Neural crest cell (in vitro differentiated cells): ENCODE results near the gene ELFN2. TPM values are rescaled to one million over a fixed set of nuclear protein-coding genes. Genes with fewer than 3 reads are reported as not detected.
"Not testable (repeated sequence)": the region's sequence is repeated elsewhere in the genome, so short reads cannot be mapped to it uniquely, and the experiment has no call there.

Source experiments
- DNase-seq: peaks from one replicate; pipeline ENCODE4 v3.0.0; 2021; ENCODE audit warnings: low read depth, mixed read lengths, low spot score
- H3K27ac Mint-ChIP-seq: one replicate; pipeline ENCODE4 v1.8.0; 2021; ENCODE audit warnings: mild to moderate bottlenecking, mixed read lengths; ENCODE audit not compliant: unreplicated experiment
- H3K27me3 Mint-ChIP-seq: 2 replicates; pipeline ENCODE4 v1.8.0; 2021; ENCODE audit warnings: low read depth, mild to moderate bottlenecking, mixed read lengths
- H3K36me3 Mint-ChIP-seq: 2 replicates; pipeline ENCODE4 v1.8.0; 2021; ENCODE audit warnings: low read depth, mild to moderate bottlenecking, mixed read lengths
- H3K4me1 Mint-ChIP-seq: 2 replicates; pipeline ENCODE4 v1.8.0; 2021; ENCODE audit warnings: mixed read lengths
- H3K4me3 Mint-ChIP-seq: one replicate; pipeline ENCODE4 v1.8.0; 2021; ENCODE audit warnings: mild to moderate bottlenecking, mixed read lengths
- H3K9me3 Mint-ChIP-seq: 2 replicates; pipeline ENCODE4 v1.8.0; 2021; ENCODE audit warnings: mixed read lengths
- total RNA-seq: library from RNA; stranded (reverse); gene quantifications from 2 replicates; pipeline ENCODE4 v1.2.1, GENCODE V29; 2021
- TF ChIP-seq, protein P1 (sequence below): fragments of 200-600 bp; sonication (generic); conservative IDR thresholded peaks from 2 replicates; pipeline ENCODE4 v1.5.0; 2021; ENCODE audit warnings: antibody characterized with exemption, mild to moderate bottlenecking

ELFN2 gene
- total RNA-seq, 1 donor from 2014 or later = 0.09 TPM

DNA sequence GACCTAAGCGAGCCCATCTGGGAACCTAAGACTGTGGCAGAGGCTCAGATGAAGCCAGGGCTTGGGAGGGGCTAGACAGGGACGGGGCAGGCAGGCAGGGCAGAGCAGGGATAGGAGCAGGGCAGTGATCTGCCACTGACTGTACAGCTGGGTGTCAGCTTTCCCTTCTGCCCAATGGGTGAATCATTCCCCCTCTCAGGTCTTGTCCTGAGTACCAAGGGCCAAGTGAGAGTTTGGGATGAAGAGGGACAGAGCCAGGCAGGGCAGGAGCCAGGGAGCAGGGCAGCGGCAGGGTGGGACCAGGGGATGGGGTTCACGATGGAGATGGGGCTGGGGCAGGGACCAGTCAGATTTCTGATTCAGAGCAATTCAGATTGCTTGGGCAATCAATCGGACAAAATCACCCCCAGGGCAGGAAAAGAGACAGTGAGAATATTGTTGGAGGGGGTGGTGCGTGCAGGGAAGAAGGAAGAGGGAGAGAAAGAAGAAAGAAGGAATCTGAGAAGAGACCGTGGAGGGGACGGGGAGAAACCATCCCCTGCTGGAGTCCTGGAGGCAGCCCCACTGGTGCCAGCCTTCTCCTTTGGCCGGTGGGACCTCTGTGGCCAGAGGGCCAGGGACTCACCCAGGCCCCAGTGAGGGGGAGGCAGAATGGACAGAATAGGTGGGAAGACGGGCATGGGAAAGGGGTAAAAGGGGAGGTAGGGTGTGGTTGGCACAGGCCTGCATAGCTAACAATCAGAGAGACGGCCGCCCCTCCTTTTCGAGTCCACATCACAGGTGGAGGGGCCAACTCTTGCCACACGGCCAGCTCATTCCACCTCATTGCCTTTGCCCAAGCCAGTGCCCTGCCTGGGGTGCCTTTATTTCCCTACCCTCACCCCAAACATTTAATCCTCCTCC lies 97.8 kb downstream of the ELFN2 start:
- TF ChIP-seq, protein P1, sequence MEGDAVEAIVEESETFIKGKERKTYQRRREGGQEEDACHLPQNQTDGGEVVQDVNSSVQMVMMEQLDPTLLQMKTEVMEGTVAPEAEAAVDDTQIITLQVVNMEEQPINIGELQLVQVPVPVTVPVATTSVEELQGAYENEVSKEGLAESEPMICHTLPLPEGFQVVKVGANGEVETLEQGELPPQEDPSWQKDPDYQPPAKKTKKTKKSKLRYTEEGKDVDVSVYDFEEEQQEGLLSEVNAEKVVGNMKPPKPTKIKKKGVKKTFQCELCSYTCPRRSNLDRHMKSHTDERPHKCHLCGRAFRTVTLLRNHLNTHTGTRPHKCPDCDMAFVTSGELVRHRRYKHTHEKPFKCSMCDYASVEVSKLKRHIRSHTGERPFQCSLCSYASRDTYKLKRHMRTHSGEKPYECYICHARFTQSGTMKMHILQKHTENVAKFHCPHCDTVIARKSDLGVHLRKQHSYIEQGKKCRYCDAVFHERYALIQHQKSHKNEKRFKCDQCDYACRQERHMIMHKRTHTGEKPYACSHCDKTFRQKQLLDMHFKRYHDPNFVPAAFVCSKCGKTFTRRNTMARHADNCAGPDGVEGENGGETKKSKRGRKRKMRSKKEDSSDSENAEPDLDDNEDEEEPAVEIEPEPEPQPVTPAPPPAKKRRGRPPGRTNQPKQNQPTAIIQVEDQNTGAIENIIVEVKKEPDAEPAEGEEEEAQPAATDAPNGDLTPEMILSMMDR = no peak
- Mint-ChIP-seq H3K4me1 (peaks cover 13% of the 10 kb centered on the region), H3K36me3 (no peaks in the 10 kb centered on the region), H3K27me3 (peaks cover 94% of the 10 kb centered on the region), H3K27ac (peak overlapping the region; percentile 95), H3K9me3 (no peaks in the 10 kb centered on the region), H3K4me3 (no peak overlapping the region)
- DNase-seq = no peak

- H3K4me3 Mint-ChIP-seq, H3K36me3 Mint-ChIP-seq, DNase-seq, H3K9me3 Mint-ChIP-seq: not testable (repeated sequence)
- Mint-ChIP-seq H3K4me1 (peaks cover 13% of the 10 kb centered on the region), H3K27ac (peak overlapping the region; percentile 19), H3K27me3 (peaks cover 94% of the 10 kb centered on the region)
These were observed 98.6 kb downstream of the ELFN2 start for GRCh38 chr22:37328538-37329237.

- H3K9me3 Mint-ChIP-seq = no peaks in the 10 kb centered on the region
- peaks cover 94% of the 10 kb centered on the region for H3K27me3 Mint-ChIP-seq
- H3K4me3 Mint-ChIP-seq = no peak overlapping the region
- H3K4me1 Mint-ChIP-seq = peaks cover 13% of the 10 kb centered on the region
- no peaks in the 10 kb centered on the region for H3K36me3 Mint-ChIP-seq
- TF ChIP-seq, protein P1 = no peak
- no peak for DNase-seq
- H3K27ac Mint-ChIP-seq = no peak overlapping the region
These were observed 99.3 kb downstream of the ELFN2 start for GRCh38 chr22:37328017-37328416.

- TF ChIP-seq, protein P1 = no peak
- H3K4me1 Mint-ChIP-seq = peaks cover 13% of the 10 kb centered on the region
- no peak for DNase-seq
- no peaks in the 10 kb centered on the region for H3K9me3 Mint-ChIP-seq
- no peak overlapping the region for H3K4me3 Mint-ChIP-seq
- H3K36me3 Mint-ChIP-seq = no peaks in the 10 kb centered on the region
- H3K27ac Mint-ChIP-seq = no peak overlapping the region
- peaks cover 94% of the 10 kb centered on the region for H3K27me3 Mint-ChIP-seq
These were observed 100.6 kb downstream of the ELFN2 start for GRCh38 chr22:37326726-37327125.

GRCh38 chr22:37325039-37325395 lies 102.3 kb downstream of the ELFN2 start:
- Mint-ChIP-seq H3K36me3 (no peaks in the 10 kb centered on the region), H3K4me1 (peaks cover 7% of the 10 kb centered on the region), H3K4me3 (no peak overlapping the region), H3K9me3 (no peaks in the 10 kb centered on the region), H3K27me3 (peaks cover 89% of the 10 kb centered on the region), H3K27ac (no peak overlapping the region)
- DNase-seq = no peak
- TF ChIP-seq, protein P1 = no peak
